NT2/D1 (cell line): ENCODE data around the gene ARL8B.

Source experiments
- SUZ12 ChIP-seq: IDR thresholded peaks from 2 replicates; pipeline ENCODE4 v1.6.1; 2011; ENCODE audit not compliant: insufficient read length, insufficient read depth; ENCODE audit errors: extremely low read depth
- YY1 ChIP-seq: IDR thresholded peaks from 2 replicates; pipeline ENCODE4 v1.6.1; 2011; ENCODE audit not compliant: insufficient read length, insufficient read depth
- ZNF274 ChIP-seq: IDR thresholded peaks from 2 replicates; pipeline ENCODE4 v1.6.1; 2011; ENCODE audit warnings: mild to moderate bottlenecking, low read depth, low read length

DNA sequence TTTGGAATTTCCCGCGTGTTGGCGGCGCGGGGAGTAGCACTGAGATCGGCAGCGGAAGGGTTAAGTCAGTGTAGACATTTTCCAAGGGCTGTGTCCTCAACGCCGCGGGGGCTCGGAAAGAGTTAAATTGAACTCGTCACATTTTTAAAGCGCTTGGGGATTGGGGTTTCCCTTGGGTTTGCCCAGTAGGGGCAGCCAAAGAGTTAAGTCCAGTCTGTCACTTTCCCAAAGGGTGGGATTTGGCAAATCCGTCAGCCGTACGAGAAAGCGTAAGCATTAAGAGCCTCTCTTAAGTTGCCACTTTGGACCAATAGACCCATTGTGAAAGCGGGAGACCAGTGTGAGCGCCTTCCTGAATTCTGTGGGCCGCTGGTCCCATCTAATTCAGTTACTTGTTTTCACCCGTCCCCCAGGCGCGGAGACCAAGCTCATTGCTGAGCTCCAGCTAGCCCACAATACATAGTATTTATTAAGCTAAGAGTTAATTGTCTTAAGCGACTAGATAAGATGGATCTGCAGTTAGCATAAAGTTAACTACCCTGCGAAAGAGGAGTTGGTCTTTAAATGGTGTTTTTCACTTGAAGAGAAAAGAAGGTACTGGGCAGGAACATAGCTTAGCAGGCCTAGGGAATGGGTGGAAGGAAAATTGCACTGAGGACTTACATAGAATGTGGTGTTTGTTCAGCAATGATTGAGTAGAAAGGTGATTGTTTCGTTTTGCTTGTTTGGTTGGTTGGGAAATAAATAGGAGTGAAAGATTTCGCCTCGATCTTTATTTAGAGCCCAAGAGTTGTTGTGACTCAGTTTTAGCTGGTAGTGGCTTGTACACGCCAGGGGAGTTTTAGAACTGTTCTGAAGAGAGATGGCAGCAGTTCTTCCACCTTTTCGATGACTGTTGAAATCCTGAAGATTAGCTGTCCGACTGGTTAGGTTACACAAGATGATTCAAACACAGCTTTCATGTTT, 932 bp downstream of the ARL8B start:
- TF ChIP-seq ZNF274 (no peak), SUZ12 (no peak), YY1 (no peak)
